OCI-LY7 (cell line): Measurements from ENCODE around the gene FANCG. TPM values are rescaled to one million over a fixed set of nuclear protein-coding genes. Genes with fewer than 3 reads are reported as not detected.

ENCODE experiments used
- BruUV-seq: library from RNA; stranded (reverse); fragments of 400-500 nt; replicated peaks from 2 replicates; lab custom pipeline; 2021; lab: Mats Ljungman, UMichigan
- CTCF ChIA-PET: fragments of 300-600 bp; sonication (Branson Sonifier 250); formaldehyde crosslinking; loops from one replicate; lab custom pipeline; 2022; ENCODE audit warnings: antibody characterized with exemption; ENCODE audit not compliant: unreplicated experiment; lab: Charles Lee
- POLR2A ChIA-PET: fragments of 300-600 bp; sonication (Branson Sonifier 250); formaldehyde crosslinking; loops from one replicate; lab custom pipeline; 2022; ENCODE audit warnings: antibody characterized with exemption; lab: Charles Lee
- DNase-seq: peaks from one replicate; pipeline ENCODE4 v3.0.0-alpha.2; 2015; ENCODE audit warnings: low spot score
- H2AFZ ChIP-seq: fragments of 200-600 bp; sonication (generic), shearing (Covaris generic); 2 replicates; pipeline ENCODE4 v1.6.1; 2014; ENCODE audit warnings: mild to moderate bottlenecking, antibody characterized with exemption, low read length, moderate library complexity
- H3K27ac ChIP-seq: fragments of 200-600 bp; sonication (generic); 2 replicates; pipeline ENCODE4 v1.5.1; 2014; ENCODE audit warnings: mixed run types, low read depth, mild to moderate bottlenecking, moderate library complexity, low read length, inconsistent platforms; ENCODE audit not compliant: poor library complexity, severe bottlenecking
- H3K36me3 ChIP-seq: fragments of 200-600 bp; sonication (generic); 2 replicates; pipeline ENCODE4 v1.6.1; 2014; ENCODE audit warnings: mild to moderate bottlenecking, antibody characterized with exemption, low read length, moderate library complexity, mixed read lengths; ENCODE audit not compliant: insufficient read depth
- H3K4me1 ChIP-seq: fragments of 200-600 bp; sonication (generic); 2 replicates; pipeline ENCODE4 v1.5.1; 2014; ENCODE audit warnings: mild to moderate bottlenecking, low read length; ENCODE audit not compliant: insufficient read depth, poor library complexity, severe bottlenecking
- H3K4me2 ChIP-seq: fragments of 200-600 bp; sonication (generic); 2 replicates; pipeline ENCODE4 v1.6.1; 2014; ENCODE audit warnings: mild to moderate bottlenecking, low read length
- H3K4me3 ChIP-seq: fragments of 200-600 bp; sonication (generic); 2 replicates; pipeline ENCODE4 v1.5.1; 2014; ENCODE audit warnings: mild to moderate bottlenecking, low read depth, low read length; ENCODE audit not compliant: poor library complexity, severe bottlenecking
- H3K79me2 ChIP-seq: fragments of 200-600 bp; sonication (generic); 2 replicates; pipeline ENCODE4 v1.6.1; 2016; ENCODE audit warnings: low read depth, mild to moderate bottlenecking, low read length, moderate library complexity, mixed read lengths; ENCODE audit not compliant: insufficient read depth
- H3K9me2 ChIP-seq: fragments of 200-600 bp; sonication (generic); 2 replicates; pipeline ENCODE4 v1.6.1; 2016; ENCODE audit warnings: mild to moderate bottlenecking, low read length, mixed read lengths; ENCODE audit not compliant: insufficient read depth
- H3K9me3 ChIP-seq: fragments of 200-600 bp; sonication (generic); 2 replicates; pipeline ENCODE4 v1.6.1; 2014; ENCODE audit warnings: mild to moderate bottlenecking, mixed run types, low read length, mixed read lengths
- H4K20me1 ChIP-seq: fragments of 200-600 bp; sonication (generic); 2 replicates; pipeline ENCODE4 v1.6.1; 2014; ENCODE audit warnings: mild to moderate bottlenecking, antibody characterized with exemption, low read length, moderate library complexity, mixed read lengths; ENCODE audit not compliant: insufficient read depth
- EZH2phosphoT487 ChIP-seq: fragments of 200-600 bp; sonication (generic); IDR thresholded peaks from 2 replicates; pipeline ENCODE4 v1.6.1; 2018; ENCODE audit warnings: low read depth, borderline replicate concordance, mild to moderate bottlenecking, mixed run types, antibody characterized with exemption, low read length, moderate library complexity, mixed read lengths
- intact Hi-C: fragments of 100-400 bp; cut with micrococcal nuclease; formaldehyde crosslinking; loops from one replicate; pipeline ENCODE4 v1.10.0; 2022; ENCODE audit not compliant: unreplicated experiment
- total RNA-seq, 2 experiments: library from RNA; depleted of rRNA in 1 of 2; stranded (reverse); fragments of >200 nt in 1 of 2; shearing (Covaris generic) in 1 of 2; gene quantifications; 2 replicates each; pipeline ENCODE4 v1.2.3, GENCODE V29; 2014 to 2022
- TF ChIP-seq, protein P1 (sequence below): fragments of 200-600 bp; sonication (generic); conservative IDR thresholded peaks from 2 replicates; pipeline ENCODE4 v1.5.1; 2014; ENCODE audit warnings: mild to moderate bottlenecking, antibody characterized with exemption, low read length, moderate library complexity, mixed read lengths

FANCG gene
- total RNA-seq, 2 experiments from 2014 or later = 85.1 to 121 TPM

DNA sequence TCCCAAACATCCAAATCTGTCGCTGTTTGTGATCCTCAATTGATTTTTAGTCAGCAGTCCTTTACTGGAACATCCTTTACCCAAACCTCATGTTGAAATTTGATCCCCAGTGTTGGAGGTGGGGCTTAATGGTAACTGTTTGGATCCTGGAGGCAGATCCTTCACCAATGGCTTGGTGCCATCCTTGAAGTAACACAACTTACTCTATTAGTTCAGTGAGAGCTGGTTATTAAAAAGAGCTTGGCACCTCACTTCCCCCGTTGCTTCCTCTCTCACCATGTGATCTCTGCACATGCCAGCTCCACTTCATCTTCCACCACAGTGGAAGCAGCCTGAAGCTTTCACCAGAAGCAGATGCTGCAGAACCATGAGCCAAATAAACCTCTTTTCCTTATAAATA, 49.9 kb downstream of the FANCG start:
- intact Hi-C loops = no loop called here
- POLR2A ChIA-PET = interaction anchor here (0.6 to 0.7 kb wide), 2 partner anchors 22 to 1963 kb away, joined by 3 read pairs; no protein-coding TSS in a partner anchor
- no peak overlapping the region for H3K27ac ChIP-seq
- no peaks in the 10 kb centered on the region for H3K79me2 ChIP-seq
- no peaks in the 10 kb centered on the region for H3K36me3 ChIP-seq
- H4K20me1 ChIP-seq = no peaks in the 10 kb centered on the region
- no peaks in the 10 kb centered on the region for H3K9me2 ChIP-seq
- BruUV-seq = no TSS peak
- TF ChIP-seq EZH2phosphoT487 = no peak
- TF ChIP-seq, protein P1, sequence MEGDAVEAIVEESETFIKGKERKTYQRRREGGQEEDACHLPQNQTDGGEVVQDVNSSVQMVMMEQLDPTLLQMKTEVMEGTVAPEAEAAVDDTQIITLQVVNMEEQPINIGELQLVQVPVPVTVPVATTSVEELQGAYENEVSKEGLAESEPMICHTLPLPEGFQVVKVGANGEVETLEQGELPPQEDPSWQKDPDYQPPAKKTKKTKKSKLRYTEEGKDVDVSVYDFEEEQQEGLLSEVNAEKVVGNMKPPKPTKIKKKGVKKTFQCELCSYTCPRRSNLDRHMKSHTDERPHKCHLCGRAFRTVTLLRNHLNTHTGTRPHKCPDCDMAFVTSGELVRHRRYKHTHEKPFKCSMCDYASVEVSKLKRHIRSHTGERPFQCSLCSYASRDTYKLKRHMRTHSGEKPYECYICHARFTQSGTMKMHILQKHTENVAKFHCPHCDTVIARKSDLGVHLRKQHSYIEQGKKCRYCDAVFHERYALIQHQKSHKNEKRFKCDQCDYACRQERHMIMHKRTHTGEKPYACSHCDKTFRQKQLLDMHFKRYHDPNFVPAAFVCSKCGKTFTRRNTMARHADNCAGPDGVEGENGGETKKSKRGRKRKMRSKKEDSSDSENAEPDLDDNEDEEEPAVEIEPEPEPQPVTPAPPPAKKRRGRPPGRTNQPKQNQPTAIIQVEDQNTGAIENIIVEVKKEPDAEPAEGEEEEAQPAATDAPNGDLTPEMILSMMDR = no peak
- H2AFZ ChIP-seq = no peak overlapping the region
- CTCF ChIA-PET = no interaction called here
- H3K4me2 ChIP-seq = no peak overlapping the region
- no peak overlapping the region for H3K4me3 ChIP-seq
- no peak for DNase-seq
- peaks cover 5% of the 10 kb centered on the region for H3K4me1 ChIP-seq
- H3K9me3 ChIP-seq = no peaks in the 10 kb centered on the region

- POLR2A ChIA-PET = interaction anchor here (0.6 kb wide), 1 partner anchor 23 kb away, joined by 3 read pairs; no protein-coding TSS in a partner anchor
Measured at GRCh38 chr9:35029241-35029640, 50.5 kb downstream of the FANCG start.

GRCh38 chr9:35028341-35028740, 51.4 kb downstream of the FANCG start:
- TF ChIP-seq EZH2phosphoT487 = no peak
- TF ChIP-seq, protein P1 = no peak
- POLR2A ChIA-PET = interaction anchor here (0.6 to 1.7 kb wide), 4 partner anchors 11 to 354 kb away, joined by 3 to 5 read pairs (median 4); partner anchors contain the start of gene DNAJB5
- intact Hi-C loops = no loop called here

More at GRCh38 chr9:35029241-35029640, 50.5 kb downstream of the FANCG start:
- CTCF ChIA-PET = no interaction called here
- no peaks in the 10 kb centered on the region for H4K20me1 ChIP-seq
- H3K79me2 ChIP-seq = no peaks in the 10 kb centered on the region
- DNase-seq = no peak
- no peak for TF ChIP-seq EZH2phosphoT487
- TF ChIP-seq, protein P1 = no peak
- BruUV-seq = no TSS peak
- H3K4me2 ChIP-seq = no peak overlapping the region
- no peak overlapping the region for H2AFZ ChIP-seq
- H3K27ac ChIP-seq = no peak overlapping the region
- no peaks in the 10 kb centered on the region for H3K9me3 ChIP-seq
- intact Hi-C loops = no loop called here
- H3K4me3 ChIP-seq = no peak overlapping the region
- H3K4me1 ChIP-seq = peaks cover 5% of the 10 kb centered on the region
- H3K9me2 ChIP-seq = no peaks in the 10 kb centered on the region
- H3K36me3 ChIP-seq = no peaks in the 10 kb centered on the region

More at GRCh38 chr9:35028341-35028740, 51.4 kb downstream of the FANCG start:
- Histone ChIP-seq H3K79me2 (no peaks in the 10 kb centered on the region), H2AFZ (no peak overlapping the region), H3K9me2 (no peaks in the 10 kb centered on the region), H3K9me3 (no peaks in the 10 kb centered on the region), H4K20me1 (no peaks in the 10 kb centered on the region), H3K4me1 (peaks cover 5% of the 10 kb centered on the region), H3K27ac (no peak overlapping the region), H3K36me3 (no peaks in the 10 kb centered on the region), H3K4me2 (no peak overlapping the region), H3K4me3 (no peak overlapping the region)
- BruUV-seq = no TSS peak
- CTCF ChIA-PET = no interaction called here
- no peak for DNase-seq
